Measurements from ENCODE around the gene AVEN. TPM values are rescaled to one million over a fixed set of nuclear protein-coding genes. Genes with fewer than 3 reads are reported as not detected.
"Not testable (repeated sequence)": the region's sequence is repeated elsewhere in the genome, so short reads cannot be mapped to it uniquely, and the experiment has no call there.

Gene AVEN
- 10 to 100 TPM; 15.3 to 16.6 (median 15.8) TPM for polyA plus RNA-seq (ENCODE audit: insufficient read length in 4 of 4)

DNA sequence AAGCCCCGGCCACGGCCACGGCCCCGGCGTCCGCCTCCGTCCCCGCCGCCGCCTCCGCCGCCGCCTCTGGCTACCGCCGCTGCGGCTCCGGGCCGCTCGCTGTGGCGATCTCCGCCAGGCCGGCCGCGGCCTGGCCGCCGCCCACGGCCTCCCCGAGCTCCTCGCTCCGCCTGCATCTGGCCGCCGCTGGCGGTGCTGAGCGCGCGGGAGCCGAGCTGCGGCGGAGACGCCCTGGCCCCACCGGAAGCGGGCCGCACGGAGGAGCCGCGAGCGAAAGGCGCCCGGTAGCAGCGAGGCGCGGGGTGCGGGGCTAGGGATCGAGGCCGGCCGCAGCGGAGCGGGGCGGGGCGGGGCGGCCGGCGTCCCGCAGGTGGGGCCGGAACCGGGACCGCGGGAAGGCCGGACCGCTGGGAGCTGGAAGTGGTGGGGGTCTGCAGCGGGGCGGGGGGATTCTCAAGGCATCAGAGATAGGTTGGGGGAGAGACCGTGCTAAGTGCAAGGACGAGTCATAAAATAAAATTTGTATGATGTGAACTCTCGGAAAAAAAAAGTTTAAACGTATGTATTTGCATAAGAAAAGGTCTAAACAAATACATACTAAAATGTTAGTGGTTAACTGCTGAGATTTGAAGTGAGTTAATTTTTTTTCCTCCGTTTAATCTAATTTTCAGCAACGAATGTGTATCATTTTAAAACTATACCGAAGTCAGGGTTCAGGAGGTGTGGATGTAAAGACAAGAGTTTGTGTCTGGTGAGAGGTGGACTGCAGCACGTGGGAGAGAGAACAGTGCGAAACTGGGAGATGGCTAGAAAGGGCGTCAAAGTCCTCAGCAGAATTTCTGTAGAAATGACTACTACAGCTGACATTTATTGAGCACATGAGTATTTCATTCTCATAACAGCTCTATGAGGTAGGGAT lies at the start of gene AVEN:
AVEN (minus strand) TSS at position 334 of the 919 bp plus-strand sequence; CDS start at position 176, 158 bp downstream.
- no peak for DNase-seq (ENCODE audit: low read depth in 4 of 4, low spot score in 2 of 4)

DNA sequence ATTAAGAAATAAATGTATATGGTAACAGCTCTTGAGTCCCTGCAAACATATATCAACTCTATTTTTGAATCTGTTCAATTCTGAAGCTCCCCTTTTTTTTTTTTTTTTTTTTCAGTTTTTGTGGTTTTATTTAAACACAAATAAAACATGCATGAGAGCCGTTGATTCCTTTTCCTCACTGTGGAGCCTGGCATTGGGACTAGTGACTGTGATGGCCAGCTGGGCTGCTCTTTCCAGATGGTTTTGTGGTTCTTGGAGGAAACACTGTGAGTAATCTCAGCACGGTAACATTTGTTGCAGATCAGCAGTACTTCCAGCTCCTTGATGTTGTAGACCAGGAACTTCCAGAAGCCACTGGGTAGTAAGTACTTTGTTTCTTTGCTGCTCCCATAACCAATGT lies 46.7 kb upstream of the AVEN start:
- DNase-seq (ENCODE audit: low read depth in 4 of 4, low spot score in 2 of 4) = no peak

DNA sequence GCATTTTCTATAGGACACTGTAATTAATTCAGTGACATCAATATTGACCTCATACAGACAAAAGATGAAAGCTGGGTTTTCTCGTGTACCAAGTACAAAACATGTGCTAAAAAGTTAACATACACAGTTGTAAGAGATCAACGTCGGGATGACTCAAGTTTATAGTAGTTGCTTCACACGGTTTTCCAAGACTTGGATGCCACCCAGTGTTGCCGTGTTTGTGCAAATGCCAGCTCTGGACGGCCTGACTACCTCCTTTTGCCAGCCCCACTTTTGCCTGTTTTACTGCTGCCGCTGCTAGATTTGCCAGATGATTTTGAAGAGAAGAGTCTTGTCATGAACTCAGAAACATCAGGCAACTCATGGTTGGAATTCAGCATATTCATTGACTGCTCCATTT lies 45.1 kb upstream of the AVEN start:
- no peak for DNase-seq (ENCODE audit: low read depth in 4 of 4, low spot score in 2 of 4)

GRCh38 chr15:34079904-34080303 lies 40.9 kb upstream of the AVEN start:
- no peak for DNase-seq (ENCODE audit: low read depth in 4 of 4, low spot score in 2 of 4)

- DNase-seq (ENCODE audit: low read depth in 4 of 4, low spot score in 2 of 4) = no peak
Observed at GRCh38 chr15:34078900-34079299, 39.9 kb upstream of the AVEN start.

DNA sequence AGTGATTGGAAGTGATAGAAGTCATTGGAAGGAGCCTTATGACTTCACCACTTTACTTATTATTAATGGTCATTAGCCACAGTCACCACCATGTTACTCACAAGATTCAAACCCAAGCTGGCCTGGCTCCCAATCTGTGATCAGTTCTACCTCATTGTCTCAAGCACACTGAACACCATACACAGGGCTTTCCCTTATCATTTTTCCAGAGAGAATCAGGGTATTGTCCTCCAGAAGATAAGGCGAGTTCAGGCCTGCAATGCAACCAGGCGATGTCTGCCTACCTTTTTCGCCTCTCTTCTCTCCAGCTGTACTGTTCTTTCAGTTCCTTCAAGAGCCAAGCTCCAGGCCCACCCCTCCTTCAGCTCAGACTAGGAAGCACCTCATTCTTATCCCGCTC lies 37.8 kb upstream of the AVEN start:
- no peak for DNase-seq (ENCODE audit: low read depth in 4 of 4, low spot score in 2 of 4)

DNA sequence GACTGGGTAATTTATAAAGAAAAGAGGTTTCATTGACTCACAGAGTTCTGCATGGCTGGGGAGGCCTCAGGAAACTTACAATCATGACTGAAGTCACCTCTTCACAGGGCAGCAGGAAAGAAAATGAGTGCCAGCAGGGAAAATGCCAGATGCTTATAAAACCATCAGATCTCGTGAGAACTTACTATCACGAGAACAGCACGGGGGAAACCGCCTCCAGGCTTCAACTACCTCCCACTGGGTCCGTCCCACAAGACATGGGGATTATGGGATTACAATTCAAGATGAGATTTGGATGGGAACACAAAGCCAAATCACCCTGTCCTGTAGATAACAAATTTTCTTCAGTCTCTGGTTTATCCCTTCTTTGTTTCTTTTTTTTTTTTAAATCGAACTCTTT lies 31.0 kb upstream of the AVEN start:
- DNase-seq (ENCODE audit: low read depth in 4 of 4, low spot score in 2 of 4) = no peak

GRCh38 chr15:34065941-34066340 lies 26.9 kb upstream of the AVEN start:
- no peak for DNase-seq (ENCODE audit: low read depth in 4 of 4, low spot score in 2 of 4)

DNA sequence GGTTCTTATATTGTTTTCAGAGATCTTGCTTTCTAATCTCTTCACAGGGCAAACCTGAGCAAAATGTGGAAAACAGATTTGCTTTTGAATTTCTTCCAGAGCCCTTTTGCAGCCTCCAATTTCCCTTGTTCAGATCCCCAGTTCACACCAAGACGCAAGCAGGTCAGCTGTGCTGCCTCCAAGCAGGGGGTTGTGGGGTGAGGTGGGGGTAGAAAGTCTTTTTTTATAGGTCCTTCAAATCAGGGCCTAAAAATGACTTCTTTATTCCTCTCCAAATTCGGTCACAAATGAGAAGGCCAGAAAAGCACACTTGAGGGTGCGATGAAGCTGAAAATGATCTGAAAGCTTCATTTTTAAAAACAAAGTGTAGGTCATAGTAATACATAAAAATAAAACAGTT lies 26.3 kb upstream of the AVEN start:
- no peak for DNase-seq (ENCODE audit: low read depth in 4 of 4, low spot score in 2 of 4)

GRCh38 chr15:34064438-34064837 lies 25.4 kb upstream of the AVEN start:
- no peak for DNase-seq (ENCODE audit: low read depth in 4 of 4, low spot score in 2 of 4)

DNA sequence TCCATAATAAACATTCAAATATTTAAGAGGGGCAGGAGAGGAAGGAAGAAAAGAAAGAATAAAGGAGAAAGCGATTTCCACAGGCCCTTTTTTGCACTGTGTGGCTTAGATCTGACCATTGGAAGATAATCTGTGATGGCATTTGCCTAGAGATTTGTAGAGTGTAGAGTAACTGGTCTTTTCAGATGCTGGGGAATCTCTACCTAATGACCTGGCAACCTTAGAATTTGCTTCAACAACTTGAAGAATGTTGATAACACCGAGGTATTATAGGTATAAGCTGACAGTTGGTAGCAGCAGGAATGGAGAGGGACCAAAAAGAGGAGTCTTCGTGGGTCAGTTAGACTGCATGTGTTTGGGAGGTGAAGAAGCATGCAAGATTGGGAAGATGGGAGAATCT lies 20.9 kb upstream of the AVEN start:
- DNase-seq (ENCODE audit: low read depth in 4 of 4, low spot score in 2 of 4) = no peak

- DNase-seq (ENCODE audit: low read depth in 4 of 4, low spot score in 2 of 4) = no peak
Observed at GRCh38 chr15:34059476-34059875, 20.5 kb upstream of the AVEN start.

GRCh38 chr15:34056911-34057310 lies 17.9 kb upstream of the AVEN start:
- DNase-seq (ENCODE audit: low read depth in 4 of 4, low spot score in 2 of 4) = no peak

DNA sequence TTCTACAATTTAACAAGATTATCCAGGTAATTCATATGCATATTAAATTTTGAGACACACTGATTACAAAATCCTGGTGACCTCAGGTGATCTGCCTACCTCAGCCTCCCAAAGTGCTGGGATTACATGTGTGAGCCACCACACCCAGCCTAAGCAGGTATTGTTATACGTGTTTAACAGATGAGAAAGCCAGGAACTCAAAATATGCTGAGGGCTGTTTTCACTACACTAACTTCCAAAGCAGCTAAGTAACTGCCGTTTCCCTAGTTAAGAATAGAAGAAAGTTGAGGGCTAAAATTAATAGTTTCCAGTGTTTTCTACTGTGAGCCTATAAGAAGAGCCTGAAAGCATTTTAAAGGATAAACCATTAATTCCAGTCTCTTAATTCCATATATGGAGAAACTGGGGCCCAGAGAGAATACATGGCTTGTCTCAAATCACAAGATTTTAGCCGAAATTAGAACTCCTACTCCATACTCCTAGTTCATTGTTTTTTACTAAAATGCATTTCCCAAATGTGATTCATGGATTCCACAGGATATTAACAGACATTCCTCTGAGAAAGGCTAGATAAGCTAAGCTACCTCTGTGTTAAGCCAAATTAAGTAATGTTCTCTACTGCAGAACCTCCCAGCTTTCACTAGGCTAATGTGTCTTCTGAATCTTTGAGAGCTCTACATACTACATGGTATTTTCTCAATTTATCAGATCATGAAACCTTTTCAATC lies 17.0 kb upstream of the AVEN start:
- no peak for DNase-seq (ENCODE audit: low read depth in 4 of 4, low spot score in 2 of 4)

- no peak for DNase-seq (ENCODE audit: low read depth in 4 of 4, low spot score in 2 of 4)
Observed at GRCh38 chr15:34054081-34054707, 15.2 kb upstream of the AVEN start.

- DNase-seq (ENCODE audit: low read depth in 4 of 4, low spot score in 2 of 4) = not testable (repeated sequence)
Observed at GRCh38 chr15:34050385-34050784, 11.4 kb upstream of the AVEN start.

GRCh38 chr15:34049112-34049511 lies 10.1 kb upstream of the AVEN start:
- DNase-seq (ENCODE audit: low read depth in 4 of 4, low spot score in 2 of 4) = no peak

- no peak for DNase-seq (ENCODE audit: low read depth in 4 of 4, low spot score in 2 of 4)
Observed at GRCh38 chr15:34047893-34048775, 9.1 kb upstream of the AVEN start.

GRCh38 chr15:34046471-34047145 lies 7.6 kb upstream of the AVEN start:
- DNase-seq (ENCODE audit: low read depth in 4 of 4, low spot score in 2 of 4) = no peak

GRCh38 chr15:34043813-34044212 lies 4.8 kb upstream of the AVEN start:
- DNase-seq (ENCODE audit: low read depth in 4 of 4, low spot score in 2 of 4) = no peak

All from left renal cortex interstitium (tissue), 4 donors.